Measurements from ENCODE around the gene HNRNPA3.
A peak's percentile ranks its signal among the peaks of the same experiment; 100 is the strongest.
"Not testable (repeated sequence)": the region's sequence is repeated elsewhere in the genome, so short reads cannot be mapped to it uniquely, and the experiment has no call there.

Gene HNRNPA3

DNA sequence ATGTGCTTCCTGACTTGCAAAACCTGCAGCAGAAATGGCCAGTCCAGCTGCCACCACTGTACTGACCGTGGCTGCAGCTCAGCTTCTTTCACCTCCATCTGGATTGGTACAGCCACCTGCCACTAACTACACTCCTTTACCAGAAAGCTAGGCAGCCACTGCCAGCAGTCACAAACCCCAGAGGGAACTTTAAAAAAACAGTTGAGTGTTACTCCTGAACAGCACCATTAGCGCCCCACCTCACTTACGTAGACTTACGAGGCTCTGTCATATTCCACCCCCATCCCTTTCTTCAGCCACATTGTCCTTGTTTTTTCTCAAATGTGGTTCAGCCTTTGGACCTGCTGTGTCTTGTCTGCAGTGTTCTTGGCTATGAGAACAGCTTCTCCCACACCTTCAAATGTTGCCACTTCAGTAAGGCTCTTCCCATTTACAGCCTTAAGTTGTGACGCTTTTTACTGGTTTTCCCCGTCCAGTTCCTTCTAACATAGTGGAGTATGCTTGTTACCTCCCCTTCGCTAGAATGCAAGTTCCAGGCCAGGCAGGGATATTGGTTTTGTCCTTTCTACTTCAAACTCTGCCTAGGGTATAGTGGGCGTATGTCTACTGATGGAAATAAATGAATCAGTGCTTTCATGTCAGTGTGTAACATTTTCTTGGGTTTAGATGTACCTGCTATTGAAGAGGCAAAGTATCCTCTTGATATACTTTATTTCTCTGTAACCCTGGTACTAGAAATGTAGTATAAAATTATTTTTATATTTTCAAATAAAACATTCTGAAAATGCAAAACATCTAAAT lies 17.0 kb downstream of the HNRNPA3 start:
- no peak for DNase-seq (ENCODE audit: insufficient read length, low spot score)
- FAIRE-seq: no peak

DNA sequence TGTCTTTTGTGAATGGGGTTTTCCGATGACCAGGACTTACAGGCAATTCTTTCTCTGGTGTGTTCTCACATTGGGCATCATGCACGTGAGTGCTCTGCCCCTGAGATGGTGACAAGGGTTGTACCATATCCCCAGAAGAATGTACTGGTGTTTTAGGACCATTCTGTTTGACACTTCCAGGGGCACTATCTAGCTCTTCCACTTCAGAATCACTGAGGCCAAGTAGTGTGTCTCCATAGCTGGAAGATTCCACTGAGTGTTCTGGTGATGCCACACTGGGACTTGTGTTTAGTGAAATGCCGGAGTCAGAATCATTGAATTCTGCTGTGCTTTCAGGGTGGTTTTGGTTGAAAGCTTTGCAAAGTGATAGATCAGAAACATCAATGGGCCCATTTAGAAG lies 18.7 kb downstream of the HNRNPA3 start:
- DNase-seq (ENCODE audit: insufficient read length, low spot score): no peak
- FAIRE-seq: no peak

GRCh38 chr2:177232098-177232704 lies 19.6 kb downstream of the HNRNPA3 start:
- FAIRE-seq: no peak
- DNase-seq (ENCODE audit: insufficient read length, low spot score): no peak

GRCh38 chr2:177234267-177234666 lies 21.7 kb downstream of the HNRNPA3 start:
- FAIRE-seq (no peak), DNase-seq (ENCODE audit: insufficient read length, low spot score) (no peak)

- FAIRE-seq: no peak
- no peak for DNase-seq (ENCODE audit: insufficient read length, low spot score)
Measured at GRCh38 chr2:177235855-177236437, 23.4 kb downstream of the HNRNPA3 start.

GRCh38 chr2:177237932-177238331 lies 25.3 kb downstream of the HNRNPA3 start:
- FAIRE-seq (no peak), DNase-seq (ENCODE audit: insufficient read length, low spot score) (no peak)

GRCh38 chr2:177239053-177239452 lies 26.5 kb downstream of the HNRNPA3 start:
- DNase-seq (ENCODE audit: insufficient read length, low spot score): no peak
- FAIRE-seq: no peak

- DNase-seq (ENCODE audit: insufficient read length, low spot score) (no peak), FAIRE-seq (peak; percentile 59)
Measured at GRCh38 chr2:177239932-177240630, 27.5 kb downstream of the HNRNPA3 start.

DNA sequence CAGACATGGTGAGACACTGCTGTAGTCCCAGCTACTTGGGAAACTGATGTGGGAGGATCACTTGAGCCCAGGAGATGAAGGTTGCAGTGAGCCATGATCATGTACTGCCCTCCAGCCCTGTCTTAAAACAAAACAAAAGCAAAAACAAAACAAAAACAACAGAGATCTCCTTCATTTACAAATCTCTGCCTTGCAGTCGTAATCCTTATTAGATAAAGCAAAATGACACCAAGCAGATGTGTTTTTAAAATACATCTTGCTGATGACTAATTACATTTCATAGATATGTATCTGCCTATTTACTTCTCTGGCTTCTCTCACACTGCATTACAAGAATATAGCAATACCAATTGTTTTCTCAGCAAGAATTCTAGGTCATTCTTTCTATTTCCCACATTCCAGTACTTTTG lies 29.1 kb downstream of the HNRNPA3 start:
- FAIRE-seq (no peak), DNase-seq (ENCODE audit: insufficient read length, low spot score) (no peak)

GRCh38 chr2:177242121-177242987 lies 29.8 kb downstream of the HNRNPA3 start:
- no peak for DNase-seq (ENCODE audit: insufficient read length, low spot score)
- no peak for FAIRE-seq

GRCh38 chr2:177243073-177243472 lies 30.5 kb downstream of the HNRNPA3 start:
- DNase-seq (ENCODE audit: insufficient read length, low spot score) (no peak), FAIRE-seq (no peak)

DNA sequence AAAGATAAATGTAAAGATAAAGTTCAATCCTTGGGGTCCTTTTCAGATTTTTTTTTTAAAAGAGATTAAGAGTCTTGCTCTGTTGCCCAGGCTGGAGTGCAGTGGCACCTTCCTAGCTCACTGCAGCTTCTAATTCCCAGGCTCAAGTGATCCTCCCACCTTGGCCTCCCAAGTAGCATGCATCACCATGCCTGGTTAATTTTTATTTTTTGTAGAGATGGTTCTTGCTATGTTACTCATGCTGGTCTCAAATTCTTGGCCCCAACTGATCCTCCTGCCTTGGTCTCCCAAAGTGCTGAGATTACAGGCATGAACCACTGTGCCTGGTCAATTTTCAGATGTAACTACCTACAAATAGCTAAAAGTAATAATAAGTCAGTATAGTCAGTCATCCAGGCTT lies 30.9 kb downstream of the HNRNPA3 start:
- no peak for FAIRE-seq
- no peak for DNase-seq (ENCODE audit: insufficient read length, low spot score)

- no peak for DNase-seq (ENCODE audit: insufficient read length, low spot score)
- FAIRE-seq: no peak
Measured at GRCh38 chr2:177244244-177244771, 31.7 kb downstream of the HNRNPA3 start.

GRCh38 chr2:177245010-177245422 lies 32.4 kb downstream of the HNRNPA3 start:
- DNase-seq (ENCODE audit: insufficient read length, low spot score): no peak
- FAIRE-seq: no peak

GRCh38 chr2:177246000-177246399 lies 33.4 kb downstream of the HNRNPA3 start:
- DNase-seq (ENCODE audit: insufficient read length, low spot score) (no peak), FAIRE-seq (no peak)

- DNase-seq (ENCODE audit: insufficient read length, low spot score); FAIRE-seq: not testable (repeated sequence)
Measured at GRCh38 chr2:177246523-177247030, 34.0 kb downstream of the HNRNPA3 start.

GRCh38 chr2:177247693-177248262 lies 35.2 kb downstream of the HNRNPA3 start:
- DNase-seq (ENCODE audit: insufficient read length, low spot score) (no peak), FAIRE-seq (no peak)

GRCh38 chr2:177249038-177249437 lies 36.4 kb downstream of the HNRNPA3 start:
- DNase-seq (ENCODE audit: insufficient read length, low spot score): no peak
- no peak for FAIRE-seq

DNA sequence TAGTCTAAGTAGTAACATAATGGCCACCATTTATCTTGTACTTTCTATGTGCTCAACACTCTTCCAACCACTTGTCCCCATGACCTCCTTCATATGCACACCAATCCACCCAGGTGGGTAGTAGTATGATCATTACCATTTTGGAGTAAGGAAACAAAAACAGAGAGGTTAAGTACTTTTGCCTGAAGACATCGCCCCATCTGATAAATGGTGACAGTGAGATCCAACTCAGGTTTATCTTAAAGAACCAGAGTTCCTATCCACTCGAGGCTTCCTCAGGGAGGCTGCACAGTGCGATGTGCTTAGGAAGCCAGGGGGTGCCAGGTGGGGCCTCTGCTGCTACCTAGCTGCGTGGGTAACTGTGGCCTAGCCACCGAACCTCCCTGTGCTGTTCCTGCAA lies 37.9 kb downstream of the HNRNPA3 start:
- no peak for DNase-seq (ENCODE audit: insufficient read length, low spot score)
- no peak for FAIRE-seq

DNA sequence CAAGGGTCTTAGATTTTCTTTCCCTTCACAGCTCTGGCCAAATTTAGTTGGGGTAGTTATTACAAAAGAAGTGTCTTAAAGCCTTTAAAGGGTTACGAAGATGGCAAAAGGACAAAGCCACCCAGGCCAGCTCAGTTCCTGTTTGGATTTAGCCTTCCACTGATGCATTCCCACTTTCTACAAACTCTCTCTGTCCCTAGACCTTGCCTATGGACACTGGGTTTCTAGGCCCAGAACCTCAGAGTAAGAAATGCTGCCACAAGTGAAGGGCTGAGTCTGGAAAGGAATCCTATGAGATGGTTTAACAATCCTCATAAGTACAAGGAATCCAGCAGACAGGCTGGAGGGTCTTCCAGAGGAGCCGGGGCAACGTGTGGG lies 38.6 kb downstream of the HNRNPA3 start:
- FAIRE-seq (no peak), DNase-seq (ENCODE audit: insufficient read length, low spot score) (no peak)
